Right lobe of liver (tissue), 6 donors: ENCODE data around the gene CTBP1. TPM values are rescaled to one million over a fixed set of nuclear protein-coding genes. Genes with fewer than 3 reads are reported as not detected.

ENCODE experiments used
- ATAC-seq, 4 donors: fragments of 200-7000 bp; cut with Tn5 transposase; one replicate each; pipeline ENCODE4 v1.9.1; 2020; ENCODE audit warnings: mild to moderate bottlenecking in 4 of 4, moderate library complexity in 4 of 4
- DNase-seq, 3 donors: peaks; one replicate each; pipeline ENCODE4 v3.0.0-alpha.2; 2020
- H3K27ac ChIP-seq, 3 donors: fragments of 200-600 bp; one replicate each; pipeline ENCODE4 v1.8.0; 2022
- H3K27me3 ChIP-seq, 2 donors: fragments of 200-600 bp; one replicate each; pipeline ENCODE4 v1.8.0; 2022
- H3K36me3 ChIP-seq, 4 donors: fragments of 200-600 bp; sonication (generic) in 1 of 4; one replicate each; pipeline versions ENCODE4 v1.5.1 to v1.8.0; 2017 to 2022; ENCODE audit warnings: control low read depth in 1 of 4
- H3K4me1 ChIP-seq, 4 donors: fragments of 200-600 bp; sonication (generic) in 1 of 4; one replicate each; pipeline versions ENCODE4 v1.5.1 to v1.8.0; 2017 to 2022; ENCODE audit warnings: control low read depth in 1 of 4
- H3K4me3 ChIP-seq, 3 donors: fragments of 200-600 bp; one replicate each; pipeline ENCODE4 v1.8.0; 2022
- H3K9me3 ChIP-seq, 4 donors: fragments of 200-600 bp; sonication (generic) in 1 of 4; one replicate each; pipeline versions ENCODE4 v1.5.1 to v1.8.0; 2017 to 2022; ENCODE audit warnings: control low read depth in 1 of 4
- CTCF ChIP-seq, 4 donors: fragments of 200-600 bp in 3 of 4; fragments of 450-650 bp in 1 of 4; IDR thresholded peaks; one replicate each; pipeline versions ENCODE4 v1.5.1 to v1.8.0; 2016 to 2022; ENCODE audit warnings: antibody characterized with exemption in 4 of 4, mild to moderate bottlenecking in 2 of 4
- POLR2A ChIP-seq: fragments of 450-650 bp; IDR thresholded peaks from one replicate; pipeline ENCODE4 v1.6.1; 2017; ENCODE audit warnings: antibody characterized with exemption, mild to moderate bottlenecking
- WGBS: methylation state at CpG from one replicate; pipeline ENCODE4 v1.1.6; 2018; ENCODE audit warnings: low coverage, low lambda C conversion rate; ENCODE audit not compliant: insufficient coverage; ENCODE audit errors: missing lambda C conversion rate; 5-methylcytosine and 5-hydroxymethylcytosine counted together
- intact Hi-C, 2 donors: fragments of 100-400 bp; cut with DNase I; formaldehyde crosslinking; loops; one replicate each; pipeline versions ENCODE4 v1.11.2 to v1.14.1; 2022
- total RNA-seq, 6 experiments: library from RNA; depleted of rRNA in 2 of 6; stranded (reverse); fragments of >200 nt in 2 of 6; fragmentation: NEBNext Ultra II Directional in 3 of 6; extraction: Animal tissue kit (Norgen Biotek cat#: 25700) in 3 of 6; gene quantifications; one replicate each; pipeline versions ENCODE4 v1.1.0 to v1.2.4, GENCODE V29; 2016 to 2023
- donor health status: DM: no; HTN: yes; CAD: no.
- donor health status: DM: no; HTN: no; CAD: no.
- donor health status: DM: no; HTN: no; CAD: no.
- donor health status: DM: no; HTN: yes; CAD: no.
- donor health status: DM: no; HTN: yes; CAD: no.

Gene CTBP1
- total RNA-seq, 6 experiments from 2014 or later: 74.8 to 85.5 (median 79.4) TPM

- DNase-seq: no peak
- H3K4me1 ChIP-seq: peaks cover 0 to 23% (median 11%) of the 10 kb centered on the region in 4 donors
- no peak overlapping the region for H3K27ac ChIP-seq
- TF ChIP-seq CTCF (IDR thresholded peaks at IDR 0.05) (no peak), POLR2A (no peak)
- H3K27me3 ChIP-seq: no peaks in the 10 kb centered on the region
- intact Hi-C loops: no loop called here
- no peak overlapping the region for H3K4me3 ChIP-seq
- no peaks in the 10 kb centered on the region for H3K9me3 ChIP-seq
- no peak for ATAC-seq
- H3K36me3 ChIP-seq: no peaks in the 10 kb centered on the region
Measured at GRCh38 chr4:1180663-1181062, 68.3 kb downstream of the CTBP1 start.

GRCh38 chr4:1179976-1180375 lies 69.0 kb downstream of the CTBP1 start:
- WGBS: no CpG with 5 or more reads among the region's 1 CpG
- no peaks in the 10 kb centered on the region for H3K27me3 ChIP-seq

GRCh38 chr4:1179089-1179441 lies 69.9 kb downstream of the CTBP1 start:
- no peaks in the 10 kb centered on the region for H3K27me3 ChIP-seq
- H3K27ac ChIP-seq: peak overlapping the region in 2 of 3 donors; percentile 33 to 48
- no peaks in the 10 kb centered on the region for H3K9me3 ChIP-seq
- TF ChIP-seq POLR2A (no peak), CTCF (IDR thresholded peaks at IDR 0.05) (no peak)
- H3K4me1 ChIP-seq: peaks cover 0 to 31% (median 14%) of the 10 kb centered on the region in 4 donors
- peak; percentile 66 to 74 (median 69) for DNase-seq
- ATAC-seq: peak; percentile 46 to 69 (median 60)
- H3K36me3 ChIP-seq: no peaks in the 10 kb centered on the region
- H3K4me3 ChIP-seq: no peak overlapping the region
- 27% methylated on average over 6 of the region's 7 CpGs for WGBS
- intact Hi-C loops: no loop called here

More at GRCh38 chr4:1179976-1180375, 69.0 kb downstream of the CTBP1 start:
- ATAC-seq: no peak
- Histone ChIP-seq H3K27ac (no peak overlapping the region), H3K4me3 (no peak overlapping the region), H3K36me3 (no peaks in the 10 kb centered on the region), H3K4me1 (peaks cover 0 to 23% (median 11%) of the 10 kb centered on the region in 4 donors), H3K9me3 (no peaks in the 10 kb centered on the region)
- intact Hi-C loops: no loop called here
- TF ChIP-seq CTCF (IDR thresholded peaks at IDR 0.05) (no peak), POLR2A (no peak)
- DNase-seq: no peak

- TF ChIP-seq CTCF (IDR thresholded peaks at IDR 0.05) (no peak), POLR2A (no peak)
- Histone ChIP-seq H3K27ac (peak overlapping the region in 2 of 3 donors; percentile 33 to 48), H3K36me3 (no peaks in the 10 kb centered on the region), H3K4me3 (no peak overlapping the region), H3K9me3 (no peaks in the 10 kb centered on the region), H3K4me1 (peaks cover 0 to 37% (median 17%) of the 10 kb centered on the region in 4 donors), H3K27me3 (no peaks in the 10 kb centered on the region)
- ATAC-seq: no peak
- no peak for DNase-seq
- intact Hi-C loops: no loop called here
- 75% methylated on average over 4 of the region's 11 CpGs for WGBS
Measured at GRCh38 chr4:1178300-1179088, 70.4 kb downstream of the CTBP1 start.
